Measurements from ENCODE around the gene GRIA1.
A peak's percentile ranks its signal among the peaks of the same experiment; 100 is the strongest.

The GRIA1 gene

GRCh38 chr5:153659039-153659736, 168.7 kb downstream of the GRIA1 start:
- DNase-seq (ENCODE audit: low spot score): no peak

GRCh38 chr5:153660919-153661318, 170.4 kb downstream of the GRIA1 start:
- no peak for DNase-seq (ENCODE audit: low spot score)

DNA sequence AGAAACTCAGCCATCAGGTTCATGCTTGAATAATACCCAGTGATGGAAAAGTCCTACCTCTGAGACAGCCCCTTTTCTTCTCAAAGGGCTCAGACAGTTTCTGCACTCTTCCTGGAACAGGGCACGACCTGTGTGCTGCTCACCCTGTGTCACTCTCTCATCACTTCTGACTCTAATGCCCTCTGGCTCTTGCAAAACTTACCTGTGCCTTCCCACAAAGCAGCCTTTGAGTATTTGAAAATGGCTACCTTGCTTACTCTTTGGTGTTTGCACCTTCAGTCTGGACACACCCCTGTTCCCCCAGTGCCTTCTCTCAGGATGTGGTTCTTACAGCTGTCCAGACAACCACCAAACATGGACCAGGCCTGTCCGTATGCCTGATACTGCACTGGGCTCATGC, 171.4 kb downstream of the GRIA1 start:
- DNase-seq (ENCODE audit: low spot score): no peak

DNA sequence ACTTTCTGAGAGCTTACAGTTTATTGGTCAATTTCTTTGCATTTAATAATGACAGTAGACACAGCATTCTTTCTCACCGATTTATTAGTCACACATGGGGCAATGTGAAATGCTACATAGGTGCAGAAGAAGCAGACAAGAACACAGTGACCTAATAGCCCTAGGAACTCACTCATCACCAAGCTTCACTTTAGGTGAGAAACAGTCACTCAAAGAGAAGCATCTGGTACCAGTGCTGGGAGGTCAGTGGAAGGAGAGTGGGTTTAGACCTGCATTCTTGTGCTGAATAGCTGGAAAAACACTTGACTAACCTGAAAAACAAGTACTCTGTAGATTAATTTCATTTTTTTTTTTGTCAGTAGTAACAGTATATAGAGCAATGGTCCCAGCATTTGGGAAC, 179.6 kb downstream of the GRIA1 start:
- no peak for DNase-seq (ENCODE audit: low spot score)

GRCh38 chr5:153671653-153672346, 181.3 kb downstream of the GRIA1 start:
- no peak for DNase-seq (ENCODE audit: low spot score)

GRCh38 chr5:153672347-153673090, 182.0 kb downstream of the GRIA1 start:
- no peak for DNase-seq (ENCODE audit: low spot score)

GRCh38 chr5:153674356-153674755, 183.9 kb downstream of the GRIA1 start:
- DNase-seq (ENCODE audit: low spot score): no peak

DNA sequence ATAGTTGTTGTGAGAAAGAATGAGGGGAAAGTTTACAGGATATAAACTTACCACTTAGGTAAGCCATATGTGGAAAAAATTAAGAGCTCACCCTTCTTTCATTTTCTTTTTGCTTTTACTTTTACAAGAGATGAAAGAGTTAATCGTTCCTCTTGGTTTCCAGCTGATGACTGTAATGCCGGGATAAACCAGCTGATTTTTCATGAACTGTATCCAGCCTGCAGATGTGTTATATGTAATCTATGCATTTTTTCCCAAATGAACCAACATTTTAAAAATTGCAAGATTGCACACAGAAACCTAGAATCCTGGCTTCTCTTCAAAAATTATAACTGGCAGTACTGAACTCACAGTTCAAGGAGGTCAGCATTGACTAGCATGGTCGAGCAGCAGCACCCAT, 185.9 kb downstream of the GRIA1 start:
- no peak for DNase-seq (ENCODE audit: low spot score)

- DNase-seq (ENCODE audit: low spot score): no peak
Measured at GRCh38 chr5:153676821-153677220, 186.4 kb downstream of the GRIA1 start.

GRCh38 chr5:153678617-153679329, 188.3 kb downstream of the GRIA1 start:
- no peak for DNase-seq (ENCODE audit: low spot score)

GRCh38 chr5:153690236-153690635, 199.8 kb downstream of the GRIA1 start:
- no peak for DNase-seq (ENCODE audit: low spot score)

DNA sequence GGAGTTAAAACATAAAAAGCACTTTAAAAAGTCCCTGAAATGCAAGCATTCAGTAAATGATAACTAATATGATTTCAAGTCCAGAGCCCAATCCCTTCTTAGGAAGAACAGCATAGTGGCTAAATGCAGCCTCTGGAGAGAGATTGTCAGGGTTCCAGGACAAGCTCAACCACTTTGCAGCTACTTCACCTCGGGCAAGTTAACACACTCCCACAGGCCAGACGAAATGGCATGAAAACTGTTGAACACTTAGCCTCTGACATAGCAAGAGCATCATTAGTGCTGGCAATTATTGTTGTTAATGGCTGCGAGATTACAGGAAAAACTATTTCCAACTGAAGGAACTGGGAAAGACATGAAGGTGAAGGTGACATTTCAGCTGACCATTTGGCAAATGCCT, 205.8 kb downstream of the GRIA1 start:
- no peak for DNase-seq (ENCODE audit: low spot score)

GRCh38 chr5:153699035-153699434, 208.6 kb downstream of the GRIA1 start:
- no peak for DNase-seq (ENCODE audit: low spot score)

- DNase-seq (ENCODE audit: low spot score): no peak
Measured at GRCh38 chr5:153700940-153701339, 210.5 kb downstream of the GRIA1 start.

- no peak for DNase-seq (ENCODE audit: low spot score)
Measured at GRCh38 chr5:153702265-153702664, 211.8 kb downstream of the GRIA1 start.

- DNase-seq (ENCODE audit: low spot score): no peak
Measured at GRCh38 chr5:153704110-153704509, 213.6 kb downstream of the GRIA1 start.

DNA sequence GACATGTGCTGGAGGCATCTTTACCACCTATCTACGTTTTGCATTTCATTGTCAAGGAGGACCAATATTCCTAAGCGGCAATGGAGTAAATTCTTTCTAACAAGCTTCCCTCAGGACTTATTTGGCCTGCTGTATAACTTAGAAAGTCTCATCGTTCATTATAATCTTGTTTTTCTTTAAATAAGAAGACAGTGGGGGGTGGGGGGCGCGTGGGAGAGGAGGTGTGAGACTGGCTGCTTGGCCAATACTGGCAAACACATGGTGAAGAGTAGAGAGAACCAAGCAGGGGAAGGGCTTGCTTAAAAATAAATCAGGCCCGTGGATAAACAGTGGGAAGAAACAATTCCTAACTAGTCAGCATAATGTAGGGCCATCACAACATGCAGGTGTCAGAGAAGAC, 217.2 kb downstream of the GRIA1 start:
- DNase-seq (ENCODE audit: low spot score): no peak

DNA sequence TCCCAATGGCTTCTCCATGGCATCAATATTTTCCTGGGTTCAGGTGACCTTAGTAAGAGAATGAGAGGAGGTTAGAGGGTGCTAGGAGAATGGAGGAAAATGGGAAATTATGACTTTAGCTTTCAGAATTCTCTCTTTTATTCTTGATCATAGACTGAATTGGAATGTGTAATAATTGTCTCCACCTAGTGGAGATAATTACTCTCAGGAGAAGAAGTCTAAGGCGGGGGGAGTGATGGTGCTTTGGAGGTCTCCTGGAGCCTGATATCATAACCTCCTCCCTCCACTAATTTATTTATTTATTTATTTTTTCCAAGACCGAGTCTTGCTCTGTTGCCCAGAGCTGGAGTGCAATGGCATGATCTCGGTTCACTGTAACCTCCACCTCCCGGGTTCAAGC, 221.3 kb downstream of the GRIA1 start:
- DNase-seq (ENCODE audit: low spot score): no peak

DNA sequence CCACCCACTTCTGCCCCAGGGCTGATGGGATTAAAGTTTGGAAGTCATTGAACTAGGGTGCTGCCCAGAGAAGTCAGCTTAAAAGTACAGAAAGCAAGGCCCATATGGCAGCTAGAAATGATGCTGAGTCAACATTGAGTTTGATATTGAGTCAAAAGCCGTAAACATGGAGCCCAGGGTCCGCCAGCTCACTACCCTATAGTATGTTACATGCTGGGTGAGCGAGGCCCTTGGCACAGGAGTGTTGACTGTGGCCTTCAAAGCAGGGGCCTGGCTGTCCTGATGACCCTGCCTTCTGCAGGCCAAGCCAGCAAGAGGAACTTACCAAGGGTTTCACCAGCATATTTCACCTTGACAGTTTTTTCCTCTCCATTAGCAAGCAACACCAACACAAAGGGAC, 222.5 kb downstream of the GRIA1 start:
- no peak for DNase-seq (ENCODE audit: low spot score)

GRCh38 chr5:153713943-153714342, 223.5 kb downstream of the GRIA1 start:
- DNase-seq (ENCODE audit: low spot score): no peak

- peak; percentile 7 for DNase-seq (ENCODE audit: low spot score)
Measured at GRCh38 chr5:153714798-153715197, 224.3 kb downstream of the GRIA1 start.

DNA sequence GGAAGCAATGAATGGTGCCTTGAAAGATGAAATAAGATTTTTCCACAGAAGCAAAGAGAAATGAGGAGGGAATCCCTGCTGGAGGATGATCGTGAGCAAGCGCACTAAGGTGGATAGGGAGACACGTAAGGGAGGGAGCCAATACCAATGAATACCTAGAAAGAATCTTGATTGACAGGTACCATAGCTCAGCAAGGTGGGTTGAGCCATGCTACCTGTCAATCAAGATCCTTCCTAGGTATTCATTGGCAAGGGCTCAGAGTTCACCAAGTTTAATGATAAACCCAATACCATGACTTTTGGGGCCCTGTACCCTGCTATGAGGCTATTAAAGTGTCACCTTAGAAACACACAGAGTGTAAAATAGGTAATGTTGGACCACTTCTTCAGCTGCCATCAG, 226.8 kb downstream of the GRIA1 start:
- DNase-seq (ENCODE audit: low spot score): no peak

- no peak for DNase-seq (ENCODE audit: low spot score)
Measured at GRCh38 chr5:153718713-153719112, 228.2 kb downstream of the GRIA1 start.

Data from RKO (cell line).